ENCODE results near the gene ATRIP. TPM values are rescaled to one million over a fixed set of nuclear protein-coding genes. Genes with fewer than 3 reads are reported as not detected.

ATRIP gene
- polyA plus RNA-seq, 3 donors, result 1.8 to 4.7 (median 2.8) TPM

DNA sequence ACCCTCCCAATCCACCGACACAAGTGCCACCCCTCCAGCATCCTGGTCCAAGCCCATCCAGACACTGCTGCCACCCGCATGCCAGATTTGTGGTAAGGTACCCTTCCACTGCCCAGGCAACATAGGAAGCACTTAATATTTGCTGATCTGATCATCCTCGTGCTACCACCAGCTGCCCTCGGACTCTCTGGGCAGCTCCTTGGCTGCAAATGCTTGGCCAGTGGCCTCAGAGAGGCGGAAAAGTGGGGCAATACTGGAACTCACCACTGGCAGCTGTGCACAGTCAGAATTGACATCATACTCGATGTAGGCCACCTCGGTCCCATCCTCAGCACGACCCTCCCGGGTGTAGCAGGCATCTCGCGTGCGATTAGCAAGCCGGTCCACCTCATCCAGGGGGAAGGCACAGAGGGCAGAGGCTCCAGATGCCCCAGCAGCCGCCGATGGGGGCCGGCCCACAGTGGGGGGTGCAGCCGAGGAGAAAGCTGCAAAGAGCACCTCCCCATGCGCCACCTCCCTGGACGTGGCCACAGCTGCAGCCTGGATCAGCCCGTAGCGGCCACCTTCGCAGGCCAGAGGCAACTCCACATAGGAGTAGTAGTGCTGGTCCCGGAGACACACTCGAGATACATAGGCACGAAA is 23.2 kb upstream of the ATRIP start:
- H3K27me3 ChIP-seq (ENCODE audit: control insufficient read depth in 2 of 2, insufficient read depth in 2 of 2, low read length in 2 of 2), result peaks cover under 1 to 12% of the 10 kb centered on the region in 2 donors
- H3K9me3 Mint-ChIP-seq, result peaks cover 0 to 4% (median 0%) of the 10 kb centered on the region in 7 donors
- no peak overlapping the region for H3K4me2 ChIP-seq (replicated peaks; ENCODE audit: extremely low read depth, low read length, poor library complexity, severe bottlenecking)
- H3K79me2 ChIP-seq (ENCODE audit: insufficient read depth, low read length), result no peaks in the 10 kb centered on the region
- H3K4me1 ChIP-seq (ENCODE audit: control insufficient read depth in 1 of 2, insufficient read depth in 2 of 2, low read length in 2 of 2), result peaks cover 0 to under 1% of the 10 kb centered on the region in 2 donors
- no peak overlapping the region for H3K27ac ChIP-seq (ENCODE audit: low read depth in 1 of 2, low read length in 2 of 2)
- H3K9ac ChIP-seq (ENCODE audit: insufficient read depth, low read length, poor library complexity, severe bottlenecking), result no peak overlapping the region
- no peak overlapping the region for H2AFZ ChIP-seq (ENCODE audit: insufficient read depth, low read depth, low read length, poor library complexity, severe bottlenecking)
- no peaks in the 10 kb centered on the region for H3K9me3 ChIP-seq (replicated peaks in 1 of 2; ENCODE audit: control insufficient read depth in 1 of 2, insufficient read depth in 1 of 2, low read length in 2 of 2)
- no peak overlapping the region for H3K27ac Mint-ChIP-seq
- no peak for DNase-seq
- no peak overlapping the region for H3K4me3 ChIP-seq (replicated peaks in 1 of 3; ENCODE audit: low read depth in 2 of 3, low read length in 3 of 3)
- TF ChIP-seq, protein P1, sequence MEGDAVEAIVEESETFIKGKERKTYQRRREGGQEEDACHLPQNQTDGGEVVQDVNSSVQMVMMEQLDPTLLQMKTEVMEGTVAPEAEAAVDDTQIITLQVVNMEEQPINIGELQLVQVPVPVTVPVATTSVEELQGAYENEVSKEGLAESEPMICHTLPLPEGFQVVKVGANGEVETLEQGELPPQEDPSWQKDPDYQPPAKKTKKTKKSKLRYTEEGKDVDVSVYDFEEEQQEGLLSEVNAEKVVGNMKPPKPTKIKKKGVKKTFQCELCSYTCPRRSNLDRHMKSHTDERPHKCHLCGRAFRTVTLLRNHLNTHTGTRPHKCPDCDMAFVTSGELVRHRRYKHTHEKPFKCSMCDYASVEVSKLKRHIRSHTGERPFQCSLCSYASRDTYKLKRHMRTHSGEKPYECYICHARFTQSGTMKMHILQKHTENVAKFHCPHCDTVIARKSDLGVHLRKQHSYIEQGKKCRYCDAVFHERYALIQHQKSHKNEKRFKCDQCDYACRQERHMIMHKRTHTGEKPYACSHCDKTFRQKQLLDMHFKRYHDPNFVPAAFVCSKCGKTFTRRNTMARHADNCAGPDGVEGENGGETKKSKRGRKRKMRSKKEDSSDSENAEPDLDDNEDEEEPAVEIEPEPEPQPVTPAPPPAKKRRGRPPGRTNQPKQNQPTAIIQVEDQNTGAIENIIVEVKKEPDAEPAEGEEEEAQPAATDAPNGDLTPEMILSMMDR (IDR thresholded peaks at IDR 0.05), result no peak
- no peaks in the 10 kb centered on the region for H3K4me1 Mint-ChIP-seq
- WGBS (ENCODE audit: insufficient coverage), result 94% methylated on average over 25 of the region's 25 CpGs
- no peaks in the 10 kb centered on the region for H3K36me3 ChIP-seq (replicated peaks in 1 of 2; ENCODE audit: control insufficient read depth in 1 of 2, insufficient read depth in 2 of 2, low read length in 2 of 2)
- peaks cover 15 to 16% (median 16%) of the 10 kb centered on the region in 3 donors for H3K27me3 Mint-ChIP-seq (ENCODE audit: low read depth in 3 of 3)
- H4K20me1 ChIP-seq (ENCODE audit: insufficient read depth, low read length), result no peaks in the 10 kb centered on the region
- no peak overlapping the region for H3K4me3 Mint-ChIP-seq
- peaks cover 0 to 3% of the 10 kb centered on the region in 2 donors for H3K36me3 Mint-ChIP-seq
- intact Hi-C loops (cut with micrococcal nuclease), result no loop called here

DNA sequence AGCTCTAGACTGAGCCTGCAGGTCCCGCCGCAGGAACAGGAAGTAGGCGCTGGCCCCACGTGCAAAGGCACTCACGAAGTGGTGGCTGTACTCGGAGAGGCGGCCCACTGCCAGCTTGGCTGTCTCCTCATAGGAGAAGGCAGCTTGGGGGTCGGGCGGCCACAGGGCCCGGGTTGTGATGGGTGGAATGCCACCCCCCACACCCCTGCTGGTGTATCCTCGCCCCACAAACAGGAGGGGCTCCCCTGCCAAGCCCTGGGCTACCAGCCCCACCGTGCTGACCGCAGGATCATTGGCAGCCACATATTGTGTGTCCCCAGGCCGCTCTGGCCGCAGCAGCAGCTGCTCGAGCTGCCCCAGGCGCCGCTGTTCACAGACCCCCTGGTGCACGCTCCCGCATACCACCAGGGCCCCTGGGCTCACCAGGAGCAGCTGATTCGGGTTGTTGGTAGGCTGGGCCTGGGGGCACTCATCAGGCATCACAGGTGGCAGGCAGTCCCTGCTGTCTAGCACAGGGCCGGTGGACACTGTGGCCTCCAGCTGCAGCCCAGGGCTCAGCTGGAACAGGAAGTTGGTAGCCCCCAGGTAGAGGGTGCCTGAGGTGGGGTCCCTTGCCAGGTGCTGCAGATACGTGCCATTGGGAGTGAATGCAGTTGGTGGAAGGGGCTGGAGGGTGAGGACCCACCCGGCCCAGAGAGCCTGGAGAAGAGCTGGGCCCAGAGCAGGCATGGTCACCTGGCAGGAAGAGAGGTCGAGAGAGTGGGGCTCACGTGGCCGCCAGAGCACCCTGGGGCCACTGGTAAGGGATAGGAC is 22.4 kb upstream of the ATRIP start:
- Histone ChIP-seq H3K4me1 (ENCODE audit: control insufficient read depth in 1 of 2, insufficient read depth in 2 of 2, low read length in 2 of 2) (peaks cover 0 to 2% of the 10 kb centered on the region in 2 donors), H3K27me3 (ENCODE audit: control insufficient read depth in 2 of 2, insufficient read depth in 2 of 2, low read length in 2 of 2) (peaks cover 3 to 18% of the 10 kb centered on the region in 2 donors), H3K4me2 (replicated peaks; ENCODE audit: extremely low read depth, low read length, poor library complexity, severe bottlenecking) (no peak overlapping the region), H3K9ac (ENCODE audit: insufficient read depth, low read length, poor library complexity, severe bottlenecking) (no peak overlapping the region), H4K20me1 (ENCODE audit: insufficient read depth, low read length) (no peaks in the 10 kb centered on the region), H3K27ac (ENCODE audit: low read depth in 1 of 2, low read length in 2 of 2) (no peak overlapping the region), H3K79me2 (ENCODE audit: insufficient read depth, low read length) (no peaks in the 10 kb centered on the region), H3K9me3 (replicated peaks in 1 of 2; ENCODE audit: control insufficient read depth in 1 of 2, insufficient read depth in 1 of 2, low read length in 2 of 2) (no peaks in the 10 kb centered on the region), H2AFZ (ENCODE audit: insufficient read depth, low read depth, low read length, poor library complexity, severe bottlenecking) (no peak overlapping the region), H3K36me3 (replicated peaks in 1 of 2; ENCODE audit: control insufficient read depth in 1 of 2, insufficient read depth in 2 of 2, low read length in 2 of 2) (no peaks in the 10 kb centered on the region), H3K4me3 (replicated peaks in 1 of 3; ENCODE audit: low read depth in 2 of 3, low read length in 3 of 3) (no peak overlapping the region)
- 86% methylated on average over 21 of the region's 27 CpGs for WGBS (ENCODE audit: insufficient coverage)
- Mint-ChIP-seq H3K27me3 (ENCODE audit: low read depth in 3 of 3) (peaks cover 15 to 22% (median 20%) of the 10 kb centered on the region in 3 donors), H3K36me3 (peaks cover 0 to 3% of the 10 kb centered on the region in 2 donors), H3K4me3 (no peak overlapping the region), H3K9me3 (peaks cover 0 to 5% (median 0%) of the 10 kb centered on the region in 7 donors), H3K4me1 (no peaks in the 10 kb centered on the region), H3K27ac (no peak overlapping the region)
- TF ChIP-seq, protein P1 (IDR thresholded peaks at IDR 0.05), result no peak
- DNase-seq, result no peak
- intact Hi-C loops (cut with micrococcal nuclease), result no loop called here
